SH-SY5Y (cell line): ENCODE measurements around the gene TCEAL8.

ENCODE experiments used
- GATA2 ChIP-seq: IDR thresholded peaks from 2 replicates; pipeline ENCODE4 v1.6.1; 2011; ENCODE audit warnings: mild to moderate bottlenecking, low read depth, low read length
- GATA3 ChIP-seq: IDR thresholded peaks from 2 replicates; pipeline ENCODE4 v1.6.1; 2011; ENCODE audit warnings: low read depth, mild to moderate bottlenecking, low read length, moderate library complexity

GRCh38 chrX:103233263-103233662, 21.7 kb downstream of the TCEAL8 start:
- TF ChIP-seq GATA2 (no peak), GATA3 (no peak)
